ENCODE measurements around the gene GFY.

- TF ChIP-seq ZFP3 (CRISPR knock-in tag; IDR thresholded peaks at IDR 0.05) (no peak), OSR1 (CRISPR knock-in tag; IDR thresholded peaks at IDR 0.05) (no peak), TSHZ2 (CRISPR knock-in tag; IDR thresholded peaks at IDR 0.05) (no peak), CREB5 (CRISPR knock-in tag; IDR thresholded peaks at IDR 0.05; ENCODE audit: low read depth) (no peak), ZFP30 (CRISPR knock-in tag; IDR thresholded peaks at IDR 0.05) (no peak), ZNF70 (CRISPR knock-in tag; IDR thresholded peaks at IDR 0.05) (no peak), TCF4 (CRISPR knock-in tag; IDR thresholded peaks at IDR 0.05; ENCODE audit: borderline replicate concordance) (no peak), ARNTL (CRISPR knock-in tag; IDR thresholded peaks at IDR 0.05; ENCODE audit: borderline replicate concordance, low read depth) (no peak), GLIS3 (CRISPR knock-in tag; IDR thresholded peaks at IDR 0.05) (no peak), TOX (CRISPR knock-in tag; IDR thresholded peaks at IDR 0.05; ENCODE audit: borderline replicate concordance) (no peak), ISL1 (CRISPR knock-in tag; IDR thresholded peaks at IDR 0.05) (no peak), PPARA (CRISPR knock-in tag; IDR thresholded peaks at IDR 0.05; ENCODE audit: borderline replicate concordance) (no peak), ZNF8 (CRISPR knock-in tag; IDR thresholded peaks at IDR 0.05) (no peak)
These were observed 25.2 kb downstream of the GFY start for GRCh38 chr19:49450405-49450804.
